K562 (cell line): ENCODE data around the gene PPP2R1A. TPM values are rescaled to one million over a fixed set of nuclear protein-coding genes. Genes with fewer than 3 reads are reported as not detected.

Source experiments
- microRNA-seq: library from miRNA; unstranded; fragments of <30 nt; microRNA quantifications from one replicate; pipeline ENCODE4, GENCODE V29; 2018; ENCODE audit warnings: borderline microRNAs expressed
- polyA plus RNA-seq, 8 experiments: library from polyadenylated mRNA; depleted of rRNA in 4 of 8; stranded (reverse) in 5 of 8; unstranded in 3 of 8; fragments of >200 nt; fragmentation: Nextera tagmentation in 2 of 8; fragmentation: Illumina TruSeq in 1 of 8; extraction: Ambion mirVana in 2 of 8; extraction: Trizol in 1 of 8; gene quantifications; 2 replicates each; pipeline versions ENCODE4 v1.2.1 to v1.2.3, GENCODE V29; 2011 to 2014; ENCODE audit warnings: inconsistent platforms in 1 of 8, missing spikeins in 1 of 8
- small RNA-seq: library from RNA; depleted of rRNA; stranded (forward); fragments of <200 nt; gene quantifications from one replicate; pipeline ENCODE3, GENCODE V24; 2014
- total RNA-seq, 7 experiments: library from RNA; depleted of rRNA in 6 of 7; stranded (reverse); fragments of >200 nt in 6 of 7; fragmentation: Illumina TruSeq in 2 of 7; extraction: Trizol in 2 of 7; gene quantifications; 2 replicates each; pipeline versions ENCODE4 v1.2.1 to v1.2.3, GENCODE V29; 2011 to 2021; ENCODE audit warnings: low replicate concordance in 1 of 7

Gene PPP2R1A
- total and polyA plus RNA-seq, 9 of the 15 experiments (the other 6 are each of a cell fraction or from before 2014, with no cell fraction given) = 10.1 to 211 (median 70.1) TPM

Small RNAs within 50 kb of the gene (microRNA-seq; reads per million reads assigned to microRNA genes)
- gene MIR6801 = 0.36 reads per million

Small RNAs within 50 kb of the gene (small RNA-seq; reads per million reads assigned to genes)
- gene MIR6801 (not detected), gene RF00019 (not detected), gene RPL37P23 (0.11 reads per million)

Other genes starting within 250 kb of the PPP2R1A start
Only the 7 nearest of the 13 such genes appear.
- 2.6 and 3.2 TPM in 2 replicates for gene ZNF432, start 141.2 kb upstream of the PPP2R1A start, total RNA-seq (2014; rRNA removed)
- 6.8 and 8.7 TPM in 2 replicates for gene ZNF432, start 141.2 kb upstream of the PPP2R1A start, total RNA-seq (2014; rRNA removed; fragmentation: Illumina TruSeq; extraction: Trizol)
- 4.1 and 5.5 TPM in 2 replicates for gene ZNF432, start 141.2 kb upstream of the PPP2R1A start, total RNA-seq (2015; rRNA removed; fragmentation: Illumina TruSeq; extraction: Trizol)
- 4.5 TPM in 2 replicates for gene ZNF432, start 141.2 kb upstream of the PPP2R1A start, total RNA-seq (2021)
- 4.5 and 4.9 TPM in 2 replicates for gene ZNF432, start 141.2 kb upstream of the PPP2R1A start, polyA plus RNA-seq (2011; rRNA removed)
- 4.0 and 5.1 TPM in 2 replicates for gene ZNF432, start 141.2 kb upstream of the PPP2R1A start, polyA plus RNA-seq (2014; fragmentation: Illumina TruSeq; extraction: Trizol)
- gene ZNF432, start 141.2 kb upstream of the PPP2R1A start, polyA plus RNA-seq (2014; fragmentation: Nextera tagmentation; extraction: Ambion mirVana) = 1 to 10 TPM; 2.8 to 3.5 TPM
- 3.0 and 3.4 TPM in 2 replicates for gene ZNF432, start 141.2 kb upstream of the PPP2R1A start, polyA plus RNA-seq (2014; rRNA removed)
- gene ZNF841, start 94.3 kb upstream of the PPP2R1A start, total RNA-seq (2014; rRNA removed) = 5.5 and 8.2 TPM in 2 replicates
- 16.4 and 17.1 TPM in 2 replicates for gene ZNF841, start 94.3 kb upstream of the PPP2R1A start, total RNA-seq (2014; rRNA removed; fragmentation: Illumina TruSeq; extraction: Trizol)
- 11.7 and 12.4 TPM in 2 replicates for gene ZNF841, start 94.3 kb upstream of the PPP2R1A start, total RNA-seq (2015; rRNA removed; fragmentation: Illumina TruSeq; extraction: Trizol)
- 10.1 and 11.0 TPM in 2 replicates for gene ZNF841, start 94.3 kb upstream of the PPP2R1A start, total RNA-seq (2021)
- gene ZNF841, start 94.3 kb upstream of the PPP2R1A start, polyA plus RNA-seq (2011; rRNA removed) = 11.1 and 13.5 TPM in 2 replicates
- gene ZNF841, start 94.3 kb upstream of the PPP2R1A start, polyA plus RNA-seq (2014; fragmentation: Illumina TruSeq; extraction: Trizol) = 11.9 and 12.2 TPM in 2 replicates
- 1 to 10 TPM; 3.1 to 5.4 TPM for gene ZNF841, start 94.3 kb upstream of the PPP2R1A start, polyA plus RNA-seq (2014; fragmentation: Nextera tagmentation; extraction: Ambion mirVana)
- 5.1 and 8.3 TPM in 2 replicates for gene ZNF841, start 94.3 kb upstream of the PPP2R1A start, polyA plus RNA-seq (2014; rRNA removed)
- gene ZNF616, start 50.1 kb upstream of the PPP2R1A start, total RNA-seq (2014; rRNA removed) = 4.7 and 4.9 TPM in 2 replicates
- gene ZNF616, start 50.1 kb upstream of the PPP2R1A start, total RNA-seq (2014; rRNA removed; fragmentation: Illumina TruSeq; extraction: Trizol) = 13.0 and 16.1 TPM in 2 replicates
- 10.9 and 11.1 TPM in 2 replicates for gene ZNF616, start 50.1 kb upstream of the PPP2R1A start, total RNA-seq (2015; rRNA removed; fragmentation: Illumina TruSeq; extraction: Trizol)
- 9.4 and 9.6 TPM in 2 replicates for gene ZNF616, start 50.1 kb upstream of the PPP2R1A start, total RNA-seq (2021)
- 6.7 and 6.9 TPM in 2 replicates for gene ZNF616, start 50.1 kb upstream of the PPP2R1A start, polyA plus RNA-seq (2011; rRNA removed)
- gene ZNF616, start 50.1 kb upstream of the PPP2R1A start, polyA plus RNA-seq (2014; fragmentation: Illumina TruSeq; extraction: Trizol) = 9.2 and 11.2 TPM in 2 replicates
- 1 to 10 TPM; 3.4 to 6.5 TPM for gene ZNF616, start 50.1 kb upstream of the PPP2R1A start, polyA plus RNA-seq (2014; fragmentation: Nextera tagmentation; extraction: Ambion mirVana)
- gene ZNF616, start 50.1 kb upstream of the PPP2R1A start, polyA plus RNA-seq (2014; rRNA removed) = 3.7 and 5.0 TPM in 2 replicates
- 0.20 and 0.50 TPM in 2 replicates for gene ZNF836, start 18.4 kb upstream of the PPP2R1A start, total RNA-seq (2014; rRNA removed)
- 0.19 and 0.69 TPM in 2 replicates for gene ZNF836, start 18.4 kb upstream of the PPP2R1A start, total RNA-seq (2014; rRNA removed; fragmentation: Illumina TruSeq; extraction: Trizol)
- gene ZNF836, start 18.4 kb upstream of the PPP2R1A start, total RNA-seq (2015; rRNA removed; fragmentation: Illumina TruSeq; extraction: Trizol) = 0.15 and 0.65 TPM in 2 replicates
- 0.51 and 0.78 TPM in 2 replicates for gene ZNF836, start 18.4 kb upstream of the PPP2R1A start, total RNA-seq (2021)
- not detected in 2 replicates for gene ZNF836, start 18.4 kb upstream of the PPP2R1A start, polyA plus RNA-seq (2011; rRNA removed)
- 0.67 and 1.1 TPM in 2 replicates for gene ZNF836, start 18.4 kb upstream of the PPP2R1A start, polyA plus RNA-seq (2014; fragmentation: Illumina TruSeq; extraction: Trizol)
- under 1 TPM; 0.24 to 0.64 TPM for gene ZNF836, start 18.4 kb upstream of the PPP2R1A start, polyA plus RNA-seq (2014; fragmentation: Nextera tagmentation; extraction: Ambion mirVana)
- gene ZNF836, start 18.4 kb upstream of the PPP2R1A start, polyA plus RNA-seq (2014; rRNA removed) = not detected in 2 replicates
- gene ZNF766, start 79.5 kb downstream of the PPP2R1A start, total RNA-seq (2014; rRNA removed) = 6.7 and 7.9 TPM in 2 replicates
- 21.2 and 26.4 TPM in 2 replicates for gene ZNF766, start 79.5 kb downstream of the PPP2R1A start, total RNA-seq (2014; rRNA removed; fragmentation: Illumina TruSeq; extraction: Trizol)
- gene ZNF766, start 79.5 kb downstream of the PPP2R1A start, total RNA-seq (2015; rRNA removed; fragmentation: Illumina TruSeq; extraction: Trizol) = 10.7 and 11.2 TPM in 2 replicates
- gene ZNF766, start 79.5 kb downstream of the PPP2R1A start, total RNA-seq (2021) = 8.9 and 11.0 TPM in 2 replicates
- 12.0 and 17.1 TPM in 2 replicates for gene ZNF766, start 79.5 kb downstream of the PPP2R1A start, polyA plus RNA-seq (2011; rRNA removed)
- gene ZNF766, start 79.5 kb downstream of the PPP2R1A start, polyA plus RNA-seq (2014; fragmentation: Illumina TruSeq; extraction: Trizol) = 15.5 and 18.5 TPM in 2 replicates
- 10 to 100 TPM in 1 of 2 experiments, 1 to 10 TPM in 1; 9.0 to 23.0 TPM for gene ZNF766, start 79.5 kb downstream of the PPP2R1A start, polyA plus RNA-seq (2014; fragmentation: Nextera tagmentation; extraction: Ambion mirVana)
- 7.1 and 10.2 TPM in 2 replicates for gene ZNF766, start 79.5 kb downstream of the PPP2R1A start, polyA plus RNA-seq (2014; rRNA removed)
- 10.4 and 13.1 TPM in 2 replicates for gene ZNF480, start 107.1 kb downstream of the PPP2R1A start, total RNA-seq (2014; rRNA removed)
- gene ZNF480, start 107.1 kb downstream of the PPP2R1A start, total RNA-seq (2014; rRNA removed; fragmentation: Illumina TruSeq; extraction: Trizol) = 31.1 and 43.3 TPM in 2 replicates
- gene ZNF480, start 107.1 kb downstream of the PPP2R1A start, total RNA-seq (2015; rRNA removed; fragmentation: Illumina TruSeq; extraction: Trizol) = 17.8 and 18.7 TPM in 2 replicates
- gene ZNF480, start 107.1 kb downstream of the PPP2R1A start, total RNA-seq (2021) = 21.3 and 22.3 TPM in 2 replicates
- gene ZNF480, start 107.1 kb downstream of the PPP2R1A start, polyA plus RNA-seq (2011; rRNA removed) = 8.1 and 19.5 TPM in 2 replicates
- 23.1 and 30.7 TPM in 2 replicates for gene ZNF480, start 107.1 kb downstream of the PPP2R1A start, polyA plus RNA-seq (2014; fragmentation: Illumina TruSeq; extraction: Trizol)
- 10 to 100 TPM; 27.4 to 29.5 TPM for gene ZNF480, start 107.1 kb downstream of the PPP2R1A start, polyA plus RNA-seq (2014; fragmentation: Nextera tagmentation; extraction: Ambion mirVana)
- gene ZNF480, start 107.1 kb downstream of the PPP2R1A start, polyA plus RNA-seq (2014; rRNA removed) = 12.5 and 14.2 TPM in 2 replicates
- not detected in 2 replicates for gene ZNF610, start 146.2 kb downstream of the PPP2R1A start, total RNA-seq (2014; rRNA removed)
- not detected in 2 replicates for gene ZNF610, start 146.2 kb downstream of the PPP2R1A start, total RNA-seq (2014; rRNA removed; fragmentation: Illumina TruSeq; extraction: Trizol)
- gene ZNF610, start 146.2 kb downstream of the PPP2R1A start, total RNA-seq (2015; rRNA removed; fragmentation: Illumina TruSeq; extraction: Trizol) = not detected in 2 replicates
- not detected in 2 replicates for gene ZNF610, start 146.2 kb downstream of the PPP2R1A start, total RNA-seq (2021)
- not detected in 2 replicates for gene ZNF610, start 146.2 kb downstream of the PPP2R1A start, polyA plus RNA-seq (2011; rRNA removed)
- not detected in 2 replicates for gene ZNF610, start 146.2 kb downstream of the PPP2R1A start, polyA plus RNA-seq (2014; fragmentation: Illumina TruSeq; extraction: Trizol)
- gene ZNF610, start 146.2 kb downstream of the PPP2R1A start, polyA plus RNA-seq (2014; fragmentation: Nextera tagmentation; extraction: Ambion mirVana) = not detected
- gene ZNF610, start 146.2 kb downstream of the PPP2R1A start, polyA plus RNA-seq (2014; rRNA removed) = not detected in 2 replicates